HEK293 (cell line): ENCODE results near the gene TLE3.

Experiments
- AEBP2 ChIP-seq: fragments of 450-650 bp; formaldehyde crosslinking; IDR thresholded peaks from 2 replicates; pipeline ENCODE4 v1.5.1; 2016; ENCODE audit warnings: missing biosample characterization, missing genetic modification characterization, borderline replicate concordance
- GFI1B ChIP-seq: fragments of 450-650 bp; formaldehyde crosslinking; IDR thresholded peaks from 2 replicates; pipeline ENCODE4 v1.5.1; 2016; ENCODE audit warnings: missing biosample characterization, missing genetic modification characterization
- GLIS2 ChIP-seq: fragments of 450-650 bp; formaldehyde crosslinking; IDR thresholded peaks from 2 replicates; pipeline ENCODE4 v1.5.1; 2016; ENCODE audit warnings: missing biosample characterization, missing genetic modification characterization
- OVOL3 ChIP-seq: fragments of 450-650 bp; formaldehyde crosslinking; IDR thresholded peaks from 2 replicates; pipeline ENCODE4 v1.5.1; 2016; ENCODE audit warnings: missing biosample characterization, missing genetic modification characterization
- PRDM1 ChIP-seq: fragments of 450-650 bp; formaldehyde crosslinking; IDR thresholded peaks from 2 replicates; pipeline ENCODE4; 2016; ENCODE audit warnings: missing biosample characterization, missing genetic modification characterization
- PRDM4 ChIP-seq: fragments of 450-650 bp; formaldehyde crosslinking; IDR thresholded peaks from 2 replicates; pipeline ENCODE4 v1.5.1; 2017; ENCODE audit warnings: missing biosample characterization, missing genetic modification characterization
- ZBTB21 ChIP-seq: fragments of 450-650 bp; formaldehyde crosslinking; IDR thresholded peaks from 2 replicates; pipeline ENCODE4 v1.5.1; 2017; ENCODE audit warnings: missing biosample characterization, missing genetic modification characterization
- ZFHX2 ChIP-seq: fragments of 450-650 bp; formaldehyde crosslinking; conservative IDR thresholded peaks from 2 replicates; pipeline ENCODE4 v1.5.1; 2016; ENCODE audit warnings: missing biosample characterization, missing genetic modification characterization
- ZNF121 ChIP-seq: fragments of 450-650 bp; formaldehyde crosslinking; IDR thresholded peaks from 2 replicates; pipeline ENCODE4 v1.5.1; 2016; ENCODE audit warnings: missing biosample characterization, missing genetic modification characterization
- ZNF138 ChIP-seq: fragments of 450-650 bp; formaldehyde crosslinking; IDR thresholded peaks from 2 replicates; pipeline ENCODE4 v1.5.1; 2016; ENCODE audit warnings: missing biosample characterization, missing genetic modification characterization, borderline replicate concordance
- ZNF140 ChIP-seq: fragments of 450-650 bp; formaldehyde crosslinking; IDR thresholded peaks from 2 replicates; pipeline ENCODE4 v1.5.1; 2016; ENCODE audit warnings: missing biosample characterization, missing genetic modification characterization
- ZNF2 ChIP-seq: fragments of 450-650 bp; formaldehyde crosslinking; IDR thresholded peaks from 2 replicates; pipeline ENCODE4 v1.5.1; 2016; ENCODE audit warnings: missing biosample characterization, missing genetic modification characterization
- ZNF248 ChIP-seq: fragments of 450-650 bp; formaldehyde crosslinking; IDR thresholded peaks from 2 replicates; pipeline ENCODE4 v1.5.1; 2017; ENCODE audit warnings: missing biosample characterization, missing genetic modification characterization
- ZNF341 ChIP-seq: fragments of 450-650 bp; formaldehyde crosslinking; IDR thresholded peaks from 2 replicates; pipeline ENCODE4; 2016; ENCODE audit warnings: low read depth, missing biosample characterization, missing genetic modification characterization
- ZNF404 ChIP-seq: fragments of 450-650 bp; formaldehyde crosslinking; IDR thresholded peaks from 2 replicates; pipeline ENCODE4 v1.5.1; 2017; ENCODE audit warnings: missing biosample characterization, missing genetic modification characterization
- ZNF416 ChIP-seq: fragments of 450-650 bp; formaldehyde crosslinking; IDR thresholded peaks from 2 replicates; pipeline ENCODE4 v1.5.1; 2016; ENCODE audit warnings: missing biosample characterization, missing genetic modification characterization
- ZNF610 ChIP-seq: fragments of 450-650 bp; formaldehyde crosslinking; IDR thresholded peaks from 2 replicates; pipeline ENCODE4 v1.5.1; 2016; ENCODE audit warnings: missing biosample characterization, missing genetic modification characterization, borderline replicate concordance
- ZNF629 ChIP-seq: fragments of 450-650 bp; formaldehyde crosslinking; IDR thresholded peaks from 2 replicates; pipeline ENCODE4 v1.5.1; 2017; ENCODE audit warnings: missing biosample characterization, missing genetic modification characterization
- ZNF704 ChIP-seq: fragments of 450-650 bp; formaldehyde crosslinking; IDR thresholded peaks from 2 replicates; pipeline ENCODE4 v1.5.1; 2016; ENCODE audit warnings: missing biosample characterization, missing genetic modification characterization
- ZNF837 ChIP-seq: fragments of 450-650 bp; formaldehyde crosslinking; IDR thresholded peaks from 2 replicates; pipeline ENCODE4 v1.5.1; 2016; ENCODE audit warnings: missing biosample characterization, missing genetic modification characterization
- ZNF843 ChIP-seq: fragments of 450-650 bp; formaldehyde crosslinking; IDR thresholded peaks from 2 replicates; pipeline ENCODE4 v1.5.1; 2016; ENCODE audit warnings: missing biosample characterization, missing genetic modification characterization
- ZSCAN30 ChIP-seq: fragments of 450-650 bp; IDR thresholded peaks from 2 replicates; pipeline ENCODE4 v1.5.1; 2018; ENCODE audit warnings: missing biosample characterization, mild to moderate bottlenecking, missing genetic modification characterization, moderate library complexity
- TF ChIP-seq, protein P1 (sequence below): fragments of 450-650 bp; formaldehyde crosslinking; IDR thresholded peaks from 2 replicates; pipeline ENCODE4 v1.5.1; 2016; ENCODE audit warnings: missing biosample characterization, missing genetic modification characterization
- TF ChIP-seq, protein P2 (sequence below): fragments of 450-650 bp; formaldehyde crosslinking; IDR thresholded peaks from 2 replicates; pipeline ENCODE4 v1.5.1; 2016; ENCODE audit warnings: missing biosample characterization, missing genetic modification characterization
- TF ChIP-seq, protein P3 (sequence below): fragments of 450-650 bp; IDR thresholded peaks from 2 replicates; pipeline ENCODE4 v1.5.1; 2018; ENCODE audit warnings: missing biosample characterization, missing genetic modification characterization
- TF ChIP-seq, protein P4 (sequence below): fragments of 450-650 bp; formaldehyde crosslinking; IDR thresholded peaks from 2 replicates; pipeline ENCODE4 v1.5.1; 2017; ENCODE audit warnings: missing biosample characterization, missing genetic modification characterization

The TLE3 gene

DNA sequence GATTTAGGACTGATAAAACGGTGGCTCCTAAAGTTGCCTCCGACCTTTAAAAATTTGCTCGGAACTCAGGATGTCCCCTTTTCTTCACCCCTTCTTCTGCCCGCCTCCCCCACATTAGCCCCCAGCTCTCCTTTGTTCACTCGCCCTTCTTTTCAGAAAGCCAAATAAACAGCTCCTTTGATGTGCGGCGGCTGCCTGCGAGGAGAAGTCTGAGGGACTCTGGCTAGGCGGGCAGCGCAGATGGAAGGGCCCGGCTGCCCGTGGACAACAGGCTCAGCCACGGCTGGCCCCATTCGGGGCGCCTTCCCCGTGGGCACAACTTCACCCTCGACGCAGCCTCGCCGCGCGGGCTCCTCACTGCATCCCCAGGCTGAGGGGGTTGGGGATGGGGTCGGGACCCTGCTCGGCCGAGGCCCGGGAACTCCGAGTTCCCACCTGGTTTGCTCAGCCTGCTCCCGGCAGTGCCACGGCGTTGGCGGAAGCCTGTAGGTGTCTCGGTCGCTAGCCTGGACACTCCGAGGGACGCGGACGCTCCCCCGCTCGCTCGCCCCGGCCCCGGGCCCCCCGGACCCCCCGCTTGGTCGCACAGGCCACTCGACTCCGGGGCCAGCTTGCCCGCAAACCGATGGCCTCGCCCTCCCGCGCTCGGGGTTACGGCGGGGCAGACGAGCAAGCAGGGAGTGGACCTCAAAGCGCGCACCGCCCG is 897 bp upstream of the TLE3 start (continued):
- TF ChIP-seq, protein P1, sequence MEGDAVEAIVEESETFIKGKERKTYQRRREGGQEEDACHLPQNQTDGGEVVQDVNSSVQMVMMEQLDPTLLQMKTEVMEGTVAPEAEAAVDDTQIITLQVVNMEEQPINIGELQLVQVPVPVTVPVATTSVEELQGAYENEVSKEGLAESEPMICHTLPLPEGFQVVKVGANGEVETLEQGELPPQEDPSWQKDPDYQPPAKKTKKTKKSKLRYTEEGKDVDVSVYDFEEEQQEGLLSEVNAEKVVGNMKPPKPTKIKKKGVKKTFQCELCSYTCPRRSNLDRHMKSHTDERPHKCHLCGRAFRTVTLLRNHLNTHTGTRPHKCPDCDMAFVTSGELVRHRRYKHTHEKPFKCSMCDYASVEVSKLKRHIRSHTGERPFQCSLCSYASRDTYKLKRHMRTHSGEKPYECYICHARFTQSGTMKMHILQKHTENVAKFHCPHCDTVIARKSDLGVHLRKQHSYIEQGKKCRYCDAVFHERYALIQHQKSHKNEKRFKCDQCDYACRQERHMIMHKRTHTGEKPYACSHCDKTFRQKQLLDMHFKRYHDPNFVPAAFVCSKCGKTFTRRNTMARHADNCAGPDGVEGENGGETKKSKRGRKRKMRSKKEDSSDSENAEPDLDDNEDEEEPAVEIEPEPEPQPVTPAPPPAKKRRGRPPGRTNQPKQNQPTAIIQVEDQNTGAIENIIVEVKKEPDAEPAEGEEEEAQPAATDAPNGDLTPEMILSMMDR: no peak
- TF ChIP-seq ZNF843 (tag by site-specific recombination): 0 out of 2 replicates have a peak, but pooled peaks have one; percentile 76
- TF ChIP-seq ZNF416 (tag by site-specific recombination): no peak
- no peak for TF ChIP-seq ZNF704 (tag by site-specific recombination)
- TF ChIP-seq ZBTB21 (tag by site-specific recombination): no peak
- TF ChIP-seq PRDM1: no peak; the same call in 1 of the 2 replicates
- peak; percentile 71 for TF ChIP-seq GLIS2 (tag by site-specific recombination)
- TF ChIP-seq ZNF138 (tag by site-specific recombination): no peak
- TF ChIP-seq AEBP2 (tag by site-specific recombination): no peak
- TF ChIP-seq ZNF610 (tag by site-specific recombination): no peak
- no peak for TF ChIP-seq ZNF629
- peak; percentile 52; the same call in 1 of the 2 replicates for TF ChIP-seq ZNF2 (tag by site-specific recombination)
- 0 out of 2 replicates have a peak, but pooled peaks have one; percentile 64 for TF ChIP-seq ZSCAN30
- TF ChIP-seq, protein P2, sequence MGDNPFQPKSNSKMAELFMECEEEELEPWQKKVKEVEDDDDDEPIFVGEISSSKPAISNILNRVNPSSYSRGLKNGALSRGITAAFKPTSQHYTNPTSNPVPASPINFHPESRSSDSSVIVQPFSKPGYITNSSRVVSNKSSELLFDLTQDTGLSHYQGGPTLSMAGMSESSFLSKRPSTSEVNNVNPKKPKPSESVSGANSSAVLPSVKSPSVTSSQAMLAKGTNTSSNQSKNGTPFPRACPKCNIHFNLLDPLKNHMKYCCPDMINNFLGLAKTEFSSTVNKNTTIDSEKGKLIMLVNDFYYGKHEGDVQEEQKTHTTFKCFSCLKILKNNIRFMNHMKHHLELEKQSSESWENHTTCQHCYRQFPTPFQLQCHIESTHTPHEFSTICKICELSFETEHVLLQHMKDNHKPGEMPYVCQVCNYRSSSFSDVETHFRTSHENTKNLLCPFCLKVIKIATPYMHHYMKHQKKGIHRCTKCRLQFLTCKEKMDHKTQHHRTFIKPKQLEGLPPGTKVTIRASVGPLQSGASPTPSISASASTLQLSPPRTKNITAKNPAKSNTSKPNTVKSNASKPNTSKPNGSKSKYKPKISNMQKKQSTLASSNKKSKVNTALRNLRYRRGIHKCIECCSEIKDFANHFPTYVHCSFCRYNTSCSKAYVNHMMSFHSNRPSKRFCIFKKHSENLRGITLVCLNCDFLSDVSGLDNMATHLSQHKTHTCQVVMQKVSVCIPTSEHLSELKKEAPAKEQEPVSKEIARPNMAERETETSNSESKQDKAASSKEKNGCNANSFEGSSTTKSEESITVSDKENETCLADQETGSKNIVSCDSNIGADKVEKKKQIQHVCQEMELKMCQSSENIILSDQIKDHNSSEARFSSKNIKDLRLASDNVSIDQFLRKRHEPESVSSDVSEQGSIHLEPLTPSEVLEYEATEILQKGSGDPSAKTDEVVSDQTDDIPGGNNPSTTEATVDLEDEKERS (tag by site-specific recombination): no peak
- TF ChIP-seq, protein P3, sequence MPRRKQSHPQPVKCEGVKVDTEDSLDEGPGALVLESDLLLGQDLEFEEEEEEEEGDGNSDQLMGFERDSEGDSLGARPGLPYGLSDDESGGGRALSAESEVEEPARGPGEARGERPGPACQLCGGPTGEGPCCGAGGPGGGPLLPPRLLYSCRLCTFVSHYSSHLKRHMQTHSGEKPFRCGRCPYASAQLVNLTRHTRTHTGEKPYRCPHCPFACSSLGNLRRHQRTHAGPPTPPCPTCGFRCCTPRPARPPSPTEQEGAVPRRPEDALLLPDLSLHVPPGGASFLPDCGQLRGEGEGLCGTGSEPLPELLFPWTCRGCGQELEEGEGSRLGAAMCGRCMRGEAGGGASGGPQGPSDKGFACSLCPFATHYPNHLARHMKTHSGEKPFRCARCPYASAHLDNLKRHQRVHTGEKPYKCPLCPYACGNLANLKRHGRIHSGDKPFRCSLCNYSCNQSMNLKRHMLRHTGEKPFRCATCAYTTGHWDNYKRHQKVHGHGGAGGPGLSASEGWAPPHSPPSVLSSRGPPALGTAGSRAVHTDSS: no peak
- TF ChIP-seq ZNF837 (tag by site-specific recombination): no peak
- peak; percentile 84 for TF ChIP-seq ZFHX2 (tag by site-specific recombination)
- TF ChIP-seq, protein P4, sequence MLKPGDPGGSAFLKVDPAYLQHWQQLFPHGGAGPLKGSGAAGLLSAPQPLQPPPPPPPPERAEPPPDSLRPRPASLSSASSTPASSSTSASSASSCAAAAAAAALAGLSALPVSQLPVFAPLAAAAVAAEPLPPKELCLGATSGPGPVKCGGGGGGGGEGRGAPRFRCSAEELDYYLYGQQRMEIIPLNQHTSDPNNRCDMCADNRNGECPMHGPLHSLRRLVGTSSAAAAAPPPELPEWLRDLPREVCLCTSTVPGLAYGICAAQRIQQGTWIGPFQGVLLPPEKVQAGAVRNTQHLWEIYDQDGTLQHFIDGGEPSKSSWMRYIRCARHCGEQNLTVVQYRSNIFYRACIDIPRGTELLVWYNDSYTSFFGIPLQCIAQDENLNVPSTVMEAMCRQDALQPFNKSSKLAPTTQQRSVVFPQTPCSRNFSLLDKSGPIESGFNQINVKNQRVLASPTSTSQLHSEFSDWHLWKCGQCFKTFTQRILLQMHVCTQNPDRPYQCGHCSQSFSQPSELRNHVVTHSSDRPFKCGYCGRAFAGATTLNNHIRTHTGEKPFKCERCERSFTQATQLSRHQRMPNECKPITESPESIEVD (tag by site-specific recombination): peak; percentile 82; the same call in 1 of the 2 replicates
- no peak for TF ChIP-seq ZNF248 (tag by site-specific recombination)
- peak; percentile 12; the same call in 1 of the 2 replicates for TF ChIP-seq PRDM4 (tag by site-specific recombination)
- no peak for TF ChIP-seq ZNF140 (tag by site-specific recombination)
- peak; percentile 81 for TF ChIP-seq ZNF341 (tag by site-specific recombination)
- no peak for TF ChIP-seq OVOL3 (tag by site-specific recombination)
- no peak for TF ChIP-seq ZNF121 (tag by site-specific recombination)
- TF ChIP-seq GFI1B: peak; percentile 1; the same call in 1 of the 2 replicates
- TF ChIP-seq ZNF404 (tag by site-specific recombination): no peak
